ENCODE results near the gene FBRSL1.

DNA sequence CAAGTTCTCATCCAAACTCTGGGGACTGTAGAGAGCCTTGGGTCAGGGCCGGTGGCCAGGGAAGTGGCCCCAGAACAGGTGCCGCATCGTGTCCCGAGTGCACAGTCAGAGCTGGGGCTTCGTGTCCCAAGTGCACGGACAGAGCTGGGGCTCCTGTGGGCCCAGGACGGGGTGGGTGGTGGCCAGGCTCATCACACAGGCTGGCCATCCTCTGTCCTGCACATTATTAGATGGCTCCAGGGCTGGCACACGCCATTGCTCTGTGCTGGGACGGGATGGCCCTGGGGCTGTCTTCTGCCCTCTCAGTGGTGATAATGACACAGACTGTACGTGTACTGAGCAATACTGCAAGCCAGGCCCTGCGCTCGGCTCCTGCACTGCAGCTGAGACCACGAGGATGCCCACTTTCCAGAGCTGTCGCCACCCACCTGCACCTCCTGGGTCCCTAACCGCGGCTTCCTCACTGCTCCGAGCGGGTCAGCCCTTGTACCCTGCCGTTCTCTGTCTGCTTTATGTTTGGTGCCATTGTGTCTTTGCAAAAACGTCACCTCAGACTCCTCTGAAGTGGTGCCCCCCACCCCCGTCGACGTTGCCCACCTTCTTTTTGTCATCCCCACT, 1.9 kb downstream of the FBRSL1 start:
- TF ChIP-seq, protein P1, sequence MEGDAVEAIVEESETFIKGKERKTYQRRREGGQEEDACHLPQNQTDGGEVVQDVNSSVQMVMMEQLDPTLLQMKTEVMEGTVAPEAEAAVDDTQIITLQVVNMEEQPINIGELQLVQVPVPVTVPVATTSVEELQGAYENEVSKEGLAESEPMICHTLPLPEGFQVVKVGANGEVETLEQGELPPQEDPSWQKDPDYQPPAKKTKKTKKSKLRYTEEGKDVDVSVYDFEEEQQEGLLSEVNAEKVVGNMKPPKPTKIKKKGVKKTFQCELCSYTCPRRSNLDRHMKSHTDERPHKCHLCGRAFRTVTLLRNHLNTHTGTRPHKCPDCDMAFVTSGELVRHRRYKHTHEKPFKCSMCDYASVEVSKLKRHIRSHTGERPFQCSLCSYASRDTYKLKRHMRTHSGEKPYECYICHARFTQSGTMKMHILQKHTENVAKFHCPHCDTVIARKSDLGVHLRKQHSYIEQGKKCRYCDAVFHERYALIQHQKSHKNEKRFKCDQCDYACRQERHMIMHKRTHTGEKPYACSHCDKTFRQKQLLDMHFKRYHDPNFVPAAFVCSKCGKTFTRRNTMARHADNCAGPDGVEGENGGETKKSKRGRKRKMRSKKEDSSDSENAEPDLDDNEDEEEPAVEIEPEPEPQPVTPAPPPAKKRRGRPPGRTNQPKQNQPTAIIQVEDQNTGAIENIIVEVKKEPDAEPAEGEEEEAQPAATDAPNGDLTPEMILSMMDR (IDR thresholded peaks at IDR 0.05; ENCODE audit: insufficient read depth, low read length), result no peak
- TF ChIP-seq, protein P2, sequence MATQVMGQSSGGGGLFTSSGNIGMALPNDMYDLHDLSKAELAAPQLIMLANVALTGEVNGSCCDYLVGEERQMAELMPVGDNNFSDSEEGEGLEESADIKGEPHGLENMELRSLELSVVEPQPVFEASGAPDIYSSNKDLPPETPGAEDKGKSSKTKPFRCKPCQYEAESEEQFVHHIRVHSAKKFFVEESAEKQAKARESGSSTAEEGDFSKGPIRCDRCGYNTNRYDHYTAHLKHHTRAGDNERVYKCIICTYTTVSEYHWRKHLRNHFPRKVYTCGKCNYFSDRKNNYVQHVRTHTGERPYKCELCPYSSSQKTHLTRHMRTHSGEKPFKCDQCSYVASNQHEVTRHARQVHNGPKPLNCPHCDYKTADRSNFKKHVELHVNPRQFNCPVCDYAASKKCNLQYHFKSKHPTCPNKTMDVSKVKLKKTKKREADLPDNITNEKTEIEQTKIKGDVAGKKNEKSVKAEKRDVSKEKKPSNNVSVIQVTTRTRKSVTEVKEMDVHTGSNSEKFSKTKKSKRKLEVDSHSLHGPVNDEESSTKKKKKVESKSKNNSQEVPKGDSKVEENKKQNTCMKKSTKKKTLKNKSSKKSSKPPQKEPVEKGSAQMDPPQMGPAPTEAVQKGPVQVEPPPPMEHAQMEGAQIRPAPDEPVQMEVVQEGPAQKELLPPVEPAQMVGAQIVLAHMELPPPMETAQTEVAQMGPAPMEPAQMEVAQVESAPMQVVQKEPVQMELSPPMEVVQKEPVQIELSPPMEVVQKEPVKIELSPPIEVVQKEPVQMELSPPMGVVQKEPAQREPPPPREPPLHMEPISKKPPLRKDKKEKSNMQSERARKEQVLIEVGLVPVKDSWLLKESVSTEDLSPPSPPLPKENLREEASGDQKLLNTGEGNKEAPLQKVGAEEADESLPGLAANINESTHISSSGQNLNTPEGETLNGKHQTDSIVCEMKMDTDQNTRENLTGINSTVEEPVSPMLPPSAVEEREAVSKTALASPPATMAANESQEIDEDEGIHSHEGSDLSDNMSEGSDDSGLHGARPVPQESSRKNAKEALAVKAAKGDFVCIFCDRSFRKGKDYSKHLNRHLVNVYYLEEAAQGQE (IDR thresholded peaks at IDR 0.05; ENCODE audit: insufficient replicate concordance, low read depth), result no peak
- no peak for TF ChIP-seq POLR2AphosphoS5 (IDR thresholded peaks at IDR 0.05; ENCODE audit: low read depth)
- no peak for TF ChIP-seq SPI1 (IDR thresholded peaks at IDR 0.05; ENCODE audit: borderline replicate concordance, low read depth)
- TF ChIP-seq GABPA (IDR thresholded peaks at IDR 0.05; ENCODE audit: low read depth), result no peak

Data from HL-60 (cell line).